Fibroblast of pulmonary artery (primary cell): Measurements from ENCODE around the gene PNRC2.

Experiments used
- DNase-seq: peaks from one replicate; pipeline ENCODE4 v3.0.0-alpha.2; 2010; ENCODE audit warnings: low read depth
- H3K4me3 ChIP-seq: replicated peaks from 2 replicates; pipeline ENCODE4 v1.5.1; 2011; ENCODE audit warnings: low read depth, mild to moderate bottlenecking, control low read depth, low read length, moderate library complexity
- CTCF ChIP-seq: IDR thresholded peaks from 2 replicates; pipeline ENCODE4 v1.5.1; 2011; ENCODE audit warnings: mild to moderate bottlenecking, control low read depth, low read length, inconsistent platforms; ENCODE audit errors: missing control alignments

PNRC2 gene

GRCh38 chr1:23927097-23927496 lies 32.5 kb upstream of the PNRC2 start:
- no peak for TF ChIP-seq CTCF
- DNase-seq = no peak
- H3K4me3 ChIP-seq = no peak overlapping the region

- H3K4me3 ChIP-seq = no peak overlapping the region
- TF ChIP-seq CTCF = no peak
- DNase-seq = no peak
These were observed 30.8 kb upstream of the PNRC2 start for GRCh38 chr1:23928789-23929188.

- no peak for DNase-seq
- TF ChIP-seq CTCF = no peak
- H3K4me3 ChIP-seq = no peak overlapping the region
These were observed 29.4 kb upstream of the PNRC2 start for GRCh38 chr1:23930270-23930669.

GRCh38 chr1:23930861-23931490 lies 28.7 kb upstream of the PNRC2 start:
- TF ChIP-seq CTCF = no peak
- peak; percentile 64 for DNase-seq
- H3K4me3 ChIP-seq = no peak overlapping the region

GRCh38 chr1:23931491-23931880 lies 28.1 kb upstream of the PNRC2 start:
- no peak for TF ChIP-seq CTCF
- DNase-seq = no peak
- H3K4me3 ChIP-seq = no peak overlapping the region

GRCh38 chr1:23936481-23937176 lies 23.0 kb upstream of the PNRC2 start:
- H3K4me3 ChIP-seq = no peak overlapping the region
- no peak for TF ChIP-seq CTCF
- DNase-seq = peak; percentile 27

GRCh38 chr1:23947366-23947765 lies 12.3 kb upstream of the PNRC2 start:
- no peak for DNase-seq
- H3K4me3 ChIP-seq = no peak overlapping the region
- no peak for TF ChIP-seq CTCF
